ENCODE data around the gene SLC12A7.
"Not testable (repeated sequence)": the region's sequence is repeated elsewhere in the genome, so short reads cannot be mapped to it uniquely, and the experiment has no call there.

The SLC12A7 gene

DNA sequence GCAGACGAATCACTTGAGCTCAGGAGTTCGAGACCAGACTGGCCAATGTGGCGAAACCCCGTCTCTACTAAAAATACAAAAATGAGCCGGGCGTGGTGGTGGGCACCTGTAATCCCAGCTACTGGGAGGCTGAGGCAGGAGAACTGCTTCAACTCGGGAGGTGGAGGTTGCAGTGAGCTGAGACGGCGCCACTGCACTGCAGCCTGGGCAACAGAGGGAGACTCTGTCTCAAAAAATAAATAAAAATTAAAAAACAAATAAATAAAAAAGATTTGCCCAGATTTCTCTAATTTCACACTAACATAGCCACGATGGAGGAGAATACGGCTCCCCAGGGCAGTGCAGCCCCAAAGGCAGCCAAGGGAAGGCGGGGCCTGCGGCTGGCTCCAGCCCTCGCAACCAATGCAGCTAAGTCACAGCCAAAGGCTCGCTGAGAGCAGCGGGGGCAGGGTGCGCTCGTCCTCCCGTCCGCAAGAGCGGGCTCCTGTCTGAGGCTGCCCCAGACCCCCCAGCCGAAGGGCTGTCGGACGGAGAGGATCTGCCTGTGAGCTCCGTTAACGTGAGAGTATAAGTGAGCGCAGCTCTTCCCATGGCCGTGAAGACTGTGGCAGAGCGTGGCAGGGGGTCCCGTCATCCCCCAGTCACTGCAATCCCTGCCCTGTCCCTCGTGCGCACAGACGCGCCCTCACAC lies 43.5 kb downstream of the SLC12A7 start:
- in situ Hi-C loops (cut with HindIII; ENCODE audit: low sequenced_read_pairs): no loop called here

DNA sequence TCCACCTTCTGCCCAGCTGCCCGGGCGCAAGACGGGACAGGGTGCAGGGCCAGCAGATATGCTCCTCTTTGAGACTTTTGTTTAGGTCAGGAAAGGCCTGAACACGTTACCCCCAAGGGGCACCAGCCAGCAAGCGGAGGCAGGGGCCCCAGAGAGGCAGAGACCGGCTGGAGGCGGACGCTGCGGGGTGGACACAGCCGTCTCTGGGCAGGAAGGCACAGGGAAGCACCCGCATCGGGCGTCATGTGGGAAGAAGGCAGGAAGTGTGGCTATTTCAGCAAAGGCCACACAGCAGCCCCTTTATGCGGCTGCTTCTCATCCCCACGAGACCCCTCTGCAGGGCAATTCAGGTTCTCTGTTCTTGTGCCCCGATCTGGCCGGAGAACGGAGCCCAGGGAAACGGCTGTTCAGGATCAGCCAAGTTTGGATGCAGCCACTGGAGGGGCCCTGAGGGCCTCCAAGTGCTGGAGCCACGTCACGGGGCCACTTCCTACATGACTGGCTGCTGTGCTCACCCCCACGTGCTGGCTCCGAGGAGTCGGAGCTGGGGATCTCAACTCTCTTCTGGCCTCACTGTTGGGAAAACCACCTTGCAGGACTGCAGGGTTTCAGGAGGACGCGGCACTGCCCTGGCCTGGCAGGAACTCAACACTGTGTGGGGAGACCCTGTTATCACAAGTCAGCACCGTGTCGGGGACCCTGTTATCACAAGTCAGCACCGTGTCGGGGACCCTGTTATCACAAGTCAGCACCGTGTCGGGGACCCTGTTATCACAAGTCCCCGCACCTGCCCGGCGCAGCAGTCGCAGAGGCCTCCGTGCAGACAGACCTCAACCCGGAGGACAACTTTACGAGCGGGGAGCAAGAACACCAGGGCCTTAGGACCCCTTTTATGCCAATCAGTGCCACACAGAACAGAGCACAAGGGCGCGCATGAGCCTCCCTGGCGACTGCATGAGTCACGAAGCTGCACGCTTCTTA lies 44.4 kb downstream of the SLC12A7 start:
- in situ Hi-C loops (cut with HindIII; ENCODE audit: low sequenced_read_pairs): no loop called here

GRCh38 chr5:1066676-1067075 lies 45.2 kb downstream of the SLC12A7 start:
- in situ Hi-C loops (cut with HindIII; ENCODE audit: low sequenced_read_pairs): no loop called here

GRCh38 chr5:1065891-1066650 lies 45.8 kb downstream of the SLC12A7 start:
- in situ Hi-C loops (cut with HindIII; ENCODE audit: low sequenced_read_pairs): no loop called here

DNA sequence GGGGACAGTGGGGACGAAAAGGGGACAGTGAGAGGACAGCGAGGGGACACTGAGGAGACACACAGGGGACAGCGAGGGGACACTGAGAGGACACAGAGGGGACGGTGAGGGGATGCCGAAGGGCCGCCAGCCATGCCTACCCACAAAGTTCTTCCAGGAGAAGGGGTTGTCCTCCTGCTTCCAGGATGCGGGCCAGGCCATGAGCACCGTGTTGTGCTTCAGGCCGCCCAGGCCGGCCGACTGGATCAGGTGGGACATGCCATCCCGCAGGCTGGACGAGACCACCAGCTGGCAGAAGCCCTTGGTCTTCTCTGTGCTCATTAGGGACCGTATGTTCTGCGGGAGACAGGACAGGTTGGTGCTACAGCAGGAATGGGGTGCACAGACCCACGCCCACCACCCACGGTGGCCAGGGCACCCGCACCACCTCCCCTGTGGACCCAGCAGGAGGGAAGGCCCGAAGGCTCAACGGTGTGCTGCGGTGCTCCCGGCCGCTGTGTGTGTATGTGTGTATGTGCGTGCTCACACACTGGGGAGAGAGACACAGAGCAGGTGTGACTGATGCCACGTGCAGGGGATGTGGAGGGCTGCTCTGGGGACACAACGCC lies 46.6 kb downstream of the SLC12A7 start:
- in situ Hi-C loops (cut with HindIII; ENCODE audit: low sequenced_read_pairs): no loop called here

DNA sequence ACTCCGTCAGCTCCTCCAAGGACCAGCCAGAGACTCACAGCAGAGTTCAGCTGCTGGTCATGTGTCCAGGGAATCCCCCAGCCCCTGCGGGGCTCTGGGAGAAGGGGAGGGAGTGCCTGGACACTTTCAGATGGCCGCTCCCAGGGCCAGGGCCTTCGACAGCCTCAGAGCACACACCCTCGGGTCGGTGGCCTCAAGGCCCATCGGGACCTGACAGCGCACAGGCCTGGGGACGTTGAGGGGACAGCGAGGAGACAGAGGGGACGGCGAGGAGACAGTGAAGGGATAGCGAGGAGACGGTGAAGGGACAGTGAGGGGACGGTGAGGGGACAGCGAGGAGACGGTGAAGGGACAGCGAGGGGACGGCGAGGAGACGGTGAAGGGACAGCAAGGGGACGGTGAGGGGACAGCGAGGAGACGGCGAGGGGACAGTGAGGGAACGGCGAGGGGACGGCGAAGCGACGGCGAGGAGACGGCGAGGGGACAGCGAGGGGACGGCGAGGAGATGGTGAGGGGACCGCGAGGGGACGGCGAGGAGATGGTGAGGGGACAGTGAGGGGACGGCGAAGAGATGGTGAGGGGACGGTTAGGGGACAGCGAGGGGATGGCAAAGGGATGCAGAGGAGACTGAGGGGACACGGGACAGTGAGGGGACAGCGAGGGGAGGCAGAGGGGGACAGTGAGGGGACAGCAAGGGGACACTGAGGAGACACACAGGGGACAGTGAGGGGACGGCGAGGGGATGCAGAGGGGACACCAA lies 47.3 kb downstream of the SLC12A7 start:
- in situ Hi-C loops (cut with HindIII; ENCODE audit: low sequenced_read_pairs): no loop called here

GRCh38 chr5:1063661-1064382 lies 48.0 kb downstream of the SLC12A7 start:
- in situ Hi-C loops (cut with HindIII; ENCODE audit: low sequenced_read_pairs): no loop called here

- in situ Hi-C loops (cut with HindIII; ENCODE audit: low sequenced_read_pairs): no loop called here
Measured at GRCh38 chr5:1062761-1063568, 48.9 kb downstream of the SLC12A7 start.

DNA sequence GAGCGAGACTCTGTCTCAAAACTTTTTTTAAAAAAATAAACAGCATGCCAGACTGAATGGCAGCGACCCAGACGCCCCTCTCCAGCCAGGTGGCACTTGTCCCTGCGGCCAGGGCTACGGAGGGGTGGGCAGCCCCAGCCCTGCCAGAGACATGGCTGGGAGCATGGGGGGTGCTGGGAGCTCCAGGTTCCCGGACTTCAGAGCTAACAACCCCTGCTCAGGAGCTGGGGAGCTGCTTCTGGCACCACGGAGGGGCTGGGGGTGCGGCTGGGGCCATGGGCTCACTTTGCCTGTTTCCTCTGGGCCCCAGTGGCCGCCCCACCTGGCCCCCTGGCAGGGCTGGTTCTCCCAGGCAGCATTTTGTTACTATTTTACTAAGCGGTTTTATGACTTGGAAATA lies 49.9 kb downstream of the SLC12A7 start:
- in situ Hi-C loops (cut with HindIII; ENCODE audit: low sequenced_read_pairs): no loop called here

- in situ Hi-C loops (cut with HindIII; ENCODE audit: low sequenced_read_pairs): not testable (repeated sequence)
Measured at GRCh38 chr5:1061292-1061691, 50.6 kb downstream of the SLC12A7 start.

GRCh38 chr5:1060535-1060981 lies 51.3 kb downstream of the SLC12A7 start:
- in situ Hi-C loops (cut with HindIII; ENCODE audit: low sequenced_read_pairs): no loop called here

GRCh38 chr5:1059884-1060263 lies 52.0 kb downstream of the SLC12A7 start:
- in situ Hi-C loops (cut with HindIII; ENCODE audit: low sequenced_read_pairs): no loop called here

DNA sequence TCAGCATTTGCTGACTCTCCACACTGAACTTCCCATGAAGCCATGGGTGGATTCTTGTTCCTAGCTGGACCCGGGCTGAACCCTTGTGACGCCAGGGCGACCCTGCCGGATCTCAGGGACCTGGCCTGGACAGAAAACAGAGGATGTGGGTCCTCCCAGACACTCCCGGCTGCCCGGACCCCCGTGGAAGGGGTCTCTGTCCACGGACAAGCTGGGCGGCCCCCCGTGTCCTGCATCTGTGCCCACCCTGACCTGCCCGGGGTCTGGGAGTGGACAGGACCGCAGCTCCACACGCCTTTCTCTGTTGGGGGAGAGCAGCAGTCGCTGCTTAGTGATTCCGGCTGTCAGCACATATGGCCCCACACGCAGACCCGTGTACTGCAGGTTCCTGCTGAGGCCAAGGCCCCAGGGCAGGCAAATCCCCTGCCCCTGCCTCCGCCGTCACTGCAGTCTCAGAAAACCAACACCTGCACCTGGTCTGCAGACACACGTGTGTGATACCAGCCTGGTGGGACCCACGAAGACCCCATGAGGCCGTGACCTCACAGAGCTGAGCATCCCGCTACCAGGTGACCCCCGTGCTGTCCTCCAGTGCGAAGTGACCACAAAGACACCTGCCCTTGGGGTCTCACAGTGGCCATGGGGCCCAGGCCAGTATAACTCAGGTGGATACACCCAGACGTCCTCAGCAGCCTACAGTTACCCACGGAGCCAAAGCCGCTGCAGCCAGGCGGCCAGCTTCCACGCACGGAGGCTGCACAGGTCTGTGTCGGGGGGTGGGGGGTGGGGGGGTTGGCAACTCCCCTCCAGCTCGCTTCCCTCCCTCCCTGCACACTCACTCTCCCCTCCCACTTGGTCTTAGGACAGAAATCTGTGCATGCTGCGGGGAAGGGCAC lies 52.6 kb downstream of the SLC12A7 start:
- in situ Hi-C loops (cut with HindIII; ENCODE audit: low sequenced_read_pairs): no loop called here

DNA sequence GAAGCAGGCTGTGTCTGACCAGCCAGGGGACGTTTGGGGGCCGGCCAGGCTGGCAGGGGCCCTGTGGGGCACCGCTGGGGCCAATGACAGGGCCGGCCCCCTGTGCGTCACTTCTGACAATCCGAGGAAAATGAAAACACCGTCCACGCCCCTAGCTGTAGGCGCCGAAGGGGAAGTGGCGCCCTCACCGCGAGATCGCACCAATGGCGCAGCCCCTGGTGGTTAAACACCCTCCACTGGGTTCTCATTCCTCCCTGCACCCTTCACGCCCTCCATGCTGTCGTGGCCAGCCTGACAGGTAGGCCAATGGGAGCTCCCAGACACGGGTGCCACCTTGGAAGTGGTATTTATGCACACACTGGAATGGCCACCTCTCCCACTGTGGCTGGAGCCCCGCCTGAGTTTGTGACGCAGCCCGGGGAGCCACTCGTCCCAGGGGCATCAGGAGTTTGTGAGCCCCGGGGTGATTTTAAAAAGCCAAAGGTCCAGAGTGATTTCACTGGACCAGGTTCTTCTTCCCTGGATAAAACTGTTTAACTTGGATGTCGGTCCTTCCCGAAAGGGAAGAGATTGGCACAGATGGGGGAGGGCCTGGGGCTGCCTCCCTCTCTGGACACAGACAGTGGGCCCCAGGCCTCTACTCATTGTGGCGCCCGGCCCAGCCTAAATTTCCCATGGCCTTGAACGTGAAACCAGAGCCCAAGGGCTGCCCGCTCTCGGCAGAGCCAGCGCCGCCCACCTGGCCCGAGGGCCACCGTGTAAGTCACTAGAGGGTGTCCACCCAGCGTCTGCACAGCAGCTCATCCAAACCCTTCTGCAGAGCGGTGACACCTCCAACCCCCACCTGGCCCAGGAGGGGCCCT lies 53.5 kb downstream of the SLC12A7 start:
- in situ Hi-C loops (cut with HindIII; ENCODE audit: low sequenced_read_pairs): no loop called here

DNA sequence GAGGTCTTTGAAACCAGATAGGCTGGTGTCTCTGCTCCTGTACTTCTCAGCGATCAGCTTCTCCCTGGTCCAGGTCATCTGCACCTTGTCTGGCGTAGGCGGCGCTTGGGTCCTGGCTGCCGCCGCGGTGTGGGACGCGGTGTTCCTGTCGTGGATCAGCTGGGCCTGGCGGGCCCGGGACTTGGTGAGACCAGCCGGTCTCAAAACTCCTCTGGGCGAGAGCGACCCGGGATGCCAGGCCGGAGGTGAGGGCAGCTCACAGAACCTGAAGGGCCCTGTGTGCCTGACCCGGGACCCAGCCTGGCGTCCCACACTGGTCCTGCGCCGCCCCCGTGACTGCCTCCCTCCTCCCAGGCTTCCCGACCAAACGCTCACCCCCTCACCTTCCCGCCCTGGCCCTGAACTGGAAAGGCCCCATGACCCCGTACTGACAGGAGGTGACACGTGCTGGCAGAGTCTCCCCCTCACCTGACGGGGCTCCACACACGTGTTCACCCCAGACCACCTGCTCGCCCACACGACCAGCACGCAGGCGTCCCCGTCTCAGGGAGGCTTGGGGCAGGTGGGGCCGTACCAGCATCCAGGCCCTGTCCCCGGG lies 54.3 kb downstream of the SLC12A7 start:
- in situ Hi-C loops (cut with HindIII; ENCODE audit: low sequenced_read_pairs): no loop called here
